Endothelial cell of umbilical vein (primary cell): ENCODE data around the gene CDH23. TPM values are rescaled to one million over a fixed set of nuclear protein-coding genes. Genes with fewer than 3 reads are reported as not detected.

Experiments
- BruUV-seq: library from RNA; stranded (reverse); fragments of 400-500 nt; replicated peaks from 2 replicates; lab custom pipeline; 2021; lab: Mats Ljungman, UMichigan
- CTCF ChIA-PET: fragments of 300-600, 350-600 bp; sonication (Branson Sonifier 250); formaldehyde crosslinking; loops from one replicate; lab custom pipeline; 2021; ENCODE audit warnings: antibody characterized with exemption, inconsistent platforms; lab: Charles Lee
- POLR2A ChIA-PET: fragments of 300-600, 350-600 bp; sonication (Branson Sonifier 250); formaldehyde crosslinking; loops from one replicate; lab custom pipeline; 2021; ENCODE audit warnings: antibody characterized with exemption, inconsistent platforms; lab: Charles Lee
- DNase-seq: peaks from one replicate; pipeline ENCODE4 v3.0.0-alpha.2; 2011; ENCODE audit warnings: low read depth, low spot score
- FAIRE-seq: peaks from 2 replicates; lab custom pipeline; 2011; peaks lifted over from hg19 to GRCh38; lab: Jason Lieb, UNC
- H2AFZ ChIP-seq: 2 replicates; pipeline ENCODE4 v1.6.0; 2012; ENCODE audit warnings: low read depth, low read length, control low read depth, inconsistent platforms
- H3K27ac ChIP-seq: 2 replicates; pipeline ENCODE4 v1.5.1; 2011; ENCODE audit warnings: low read depth, mild to moderate bottlenecking, control low read depth, low read length, moderate library complexity; ENCODE audit not compliant: insufficient read depth
- H3K27me3 ChIP-seq, 2 experiments: 2 replicates each; pipeline versions ENCODE4 v1.6.0 to v1.6.1; 2011; ENCODE audit warnings: low read length in 2 of 2, mixed read lengths in 1 of 2; ENCODE audit not compliant: control insufficient read depth in 2 of 2, insufficient read depth in 2 of 2
- H3K36me3 ChIP-seq, 2 experiments: 2 replicates in 1 of 2; 3 replicates in 1 of 2; pipeline ENCODE4 v1.5.1; 2011; ENCODE audit warnings: low read length in 2 of 2, mild to moderate bottlenecking in 1 of 2, moderate library complexity in 1 of 2; ENCODE audit not compliant: control insufficient read depth in 2 of 2, insufficient read depth in 2 of 2; ENCODE audit errors: extremely low read depth in 1 of 2
- H3K4me1 ChIP-seq: 3 replicates; pipeline ENCODE4 v1.5.1; 2011; ENCODE audit warnings: mild to moderate bottlenecking, low read length; ENCODE audit not compliant: control insufficient read depth, insufficient read depth; ENCODE audit errors: extremely low read depth
- H3K4me2 ChIP-seq: 2 replicates; pipeline ENCODE4 v1.6.1; 2011; ENCODE audit warnings: low read length, control low read depth, mixed read lengths; ENCODE audit not compliant: insufficient read depth
- H3K4me3 ChIP-seq, 3 experiments: fragments of 200-600 bp in 1 of 3; sonication (generic), shearing (Covaris generic) in 1 of 3; replicated peaks in 1 of 3; 2 replicates each; pipeline ENCODE4 v1.5.1; 2011 to 2016; ENCODE audit warnings: control low read depth in 3 of 3, low read length in 3 of 3, mild to moderate bottlenecking in 2 of 3, inconsistent platforms in 1 of 3, low read depth in 1 of 3, moderate library complexity in 1 of 3; ENCODE audit not compliant: insufficient read depth in 1 of 3
- H3K79me2 ChIP-seq: 2 replicates; pipeline ENCODE4 v1.6.0; 2012; ENCODE audit warnings: low read length, inconsistent platforms; ENCODE audit not compliant: control insufficient read depth, insufficient read depth
- H3K9ac ChIP-seq: replicated peaks from 2 replicates; pipeline ENCODE3; 2011; ENCODE audit warnings: low read length, control low read depth; ENCODE audit not compliant: insufficient read depth; ENCODE audit errors: extremely low read depth
- H3K9me1 ChIP-seq: replicated peaks from 3 replicates; pipeline ENCODE4 v1.6.0; 2011; ENCODE audit warnings: mild to moderate bottlenecking, low read length; ENCODE audit not compliant: control insufficient read depth, insufficient read depth; ENCODE audit errors: extremely low read depth
- H3K9me3 ChIP-seq: replicated peaks from 2 replicates; pipeline ENCODE4 v1.5.1; 2012; ENCODE audit warnings: low read length, inconsistent platforms; ENCODE audit not compliant: control insufficient read depth, insufficient read depth
- H4K20me1 ChIP-seq: replicated peaks from 2 replicates; pipeline ENCODE3; 2011; ENCODE audit warnings: mild to moderate bottlenecking, low read length; ENCODE audit not compliant: control insufficient read depth, insufficient read depth; ENCODE audit errors: extremely low read depth
- EZH2 ChIP-seq: IDR thresholded peaks from 2 replicates; pipeline ENCODE4 v1.6.1; 2012; ENCODE audit warnings: borderline replicate concordance, low read depth, mild to moderate bottlenecking, moderate library complexity, low read length, inconsistent platforms; ENCODE audit not compliant: severe bottlenecking
- FOS ChIP-seq: IDR thresholded peaks from 2 replicates; pipeline ENCODE4 v1.6.1; 2011; ENCODE audit warnings: mild to moderate bottlenecking, low read length, moderate library complexity, borderline replicate concordance; ENCODE audit not compliant: insufficient read depth
- GATA2 ChIP-seq: IDR thresholded peaks from 2 replicates; pipeline ENCODE4 v1.7.0; 2011; ENCODE audit warnings: low read depth, mild to moderate bottlenecking, moderate library complexity, mixed read lengths, low read length; ENCODE audit not compliant: insufficient read length, insufficient read depth
- JUN ChIP-seq: IDR thresholded peaks from 2 replicates; pipeline ENCODE4 v1.6.1; 2011; ENCODE audit warnings: borderline replicate concordance, low read depth; ENCODE audit not compliant: insufficient read length, insufficient read depth
- MYC ChIP-seq: IDR thresholded peaks from one replicate; pipeline ENCODE4 v1.6.1; 2011; ENCODE audit warnings: mild to moderate bottlenecking, low read depth, low read length
- POLR2A ChIP-seq: IDR thresholded peaks from 2 replicates; pipeline ENCODE4 v1.6.1; 2012; ENCODE audit warnings: low read depth, mild to moderate bottlenecking, control low read depth, low read length
- POLR2AphosphoS5 ChIP-seq: IDR thresholded peaks from 2 replicates; pipeline ENCODE4 v1.6.1; 2012; ENCODE audit warnings: low read depth, mild to moderate bottlenecking, control low read depth, low read length, moderate library complexity; ENCODE audit not compliant: insufficient read depth
- dilution Hi-C: fragments of 300-500 bp; cut with MboI; formaldehyde crosslinking; loops from one replicate; pipeline ENCODE4 v1.15.0; 2019; ENCODE audit warnings: low sequenced_read_pairs; ENCODE audit not compliant: extremely low pct_ligation_motif_present
- intact Hi-C: fragments of 100-400 bp; cut with micrococcal nuclease; formaldehyde crosslinking; loops from one replicate; pipeline ENCODE4 v1.10.0; 2022
- polyA plus RNA-seq, 4 experiments: library from polyadenylated mRNA; depleted of rRNA in 3 of 4; stranded (reverse) in 3 of 4; unstranded in 1 of 4; fragments of >200 nt; gene quantifications; 2 replicates each; pipeline versions ENCODE4 v1.2.1 to v1.2.3, GENCODE V29; 2011 to 2012; ENCODE audit warnings: missing spikeins in 1 of 4
- total RNA-seq: library from RNA; stranded (reverse); gene quantifications from 2 replicates; pipeline ENCODE4 v1.2.3, GENCODE V29; 2021
- TF ChIP-seq, protein P1 (sequence below), 2 donors: IDR thresholded peaks; 1 replicate in 1 of 2; 2 replicates in 1 of 2; pipeline ENCODE4 v1.5.1; 2011; ENCODE audit warnings: low read length in 2 of 2, mild to moderate bottlenecking in 2 of 2, moderate library complexity in 2 of 2, control low read depth in 1 of 2, inconsistent platforms in 1 of 2, low read depth in 1 of 2; ENCODE audit not compliant: insufficient read depth in 1 of 2; ENCODE audit errors: extremely low read depth in 1 of 2
- TF ChIP-seq, protein P2 (sequence below): IDR thresholded peaks from 2 replicates; pipeline ENCODE4 v1.6.1; 2011; ENCODE audit not compliant: insufficient read depth, insufficient read length

Gene CDH23
- total and polyA plus RNA-seq, 2 donors (not counting 3 experiments of a cell fraction or from before 2014, with no cell fraction given) = not detected

DNA sequence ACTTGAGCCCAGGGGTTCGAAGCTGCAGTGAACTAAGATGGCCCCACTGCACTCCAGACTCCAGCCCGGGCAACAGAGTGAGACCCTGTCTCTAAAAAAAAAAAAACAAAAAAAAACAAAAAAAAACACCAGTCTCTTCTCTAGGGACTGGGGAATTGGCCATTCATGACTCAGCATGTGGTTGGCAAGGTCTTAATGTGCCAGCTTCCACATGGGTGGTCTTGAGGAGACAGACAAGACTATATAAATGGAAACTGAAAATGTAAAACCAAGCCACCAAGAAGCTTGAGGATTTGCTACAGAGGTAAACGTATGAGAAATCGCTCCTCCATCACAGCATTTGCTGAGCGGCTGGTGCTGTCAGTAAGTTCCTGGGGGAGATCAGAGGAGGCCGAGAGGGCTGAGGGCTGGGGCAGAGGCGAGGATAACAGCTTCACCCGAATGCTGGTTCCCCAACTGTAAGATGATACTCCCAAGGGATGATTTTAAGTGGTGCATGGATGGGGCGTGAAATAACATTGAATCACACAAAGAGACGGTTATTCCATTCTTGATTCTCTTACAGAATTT lies 194.1 kb downstream of the CDH23 start:
- no peak for FAIRE-seq
- POLR2A ChIA-PET = no interaction called here
- no peak overlapping the region for H3K4me2 ChIP-seq

More for the DNA sequence above, 194.1 kb downstream of the CDH23 start:
- H3K9ac ChIP-seq = no peak overlapping the region
- no peak overlapping the region for H3K4me3 ChIP-seq
- dilution Hi-C loops = no loop called here
- peaks cover 3 to 5% of the 10 kb centered on the region in 2 experiments for H3K27me3 ChIP-seq
- no peak overlapping the region for H2AFZ ChIP-seq
- no peaks in the 10 kb centered on the region for H3K4me1 ChIP-seq
- H4K20me1 ChIP-seq = no peaks in the 10 kb centered on the region
- DNase-seq = no peak
- intact Hi-C loops = no loop called here
- H3K36me3 ChIP-seq = no peaks in the 10 kb centered on the region
- no peaks in the 10 kb centered on the region for H3K9me1 ChIP-seq
- CTCF ChIA-PET = interaction anchor here (0.9 to 1.6 kb wide), 2 partner anchors 21 to 22 kb away, joined by 4 to 6 read pairs; no protein-coding TSS in a partner anchor
- H3K27ac ChIP-seq = no peak overlapping the region
- no TSS peak for BruUV-seq
- no peaks in the 10 kb centered on the region for H3K9me3 ChIP-seq
- H3K79me2 ChIP-seq = no peaks in the 10 kb centered on the region
- TF ChIP-seq POLR2A (no peak), FOS (no peak), MYC (no peak), EZH2 (no peak), GATA2 (no peak), POLR2AphosphoS5 (no peak), JUN (no peak)
- TF ChIP-seq, protein P1, sequence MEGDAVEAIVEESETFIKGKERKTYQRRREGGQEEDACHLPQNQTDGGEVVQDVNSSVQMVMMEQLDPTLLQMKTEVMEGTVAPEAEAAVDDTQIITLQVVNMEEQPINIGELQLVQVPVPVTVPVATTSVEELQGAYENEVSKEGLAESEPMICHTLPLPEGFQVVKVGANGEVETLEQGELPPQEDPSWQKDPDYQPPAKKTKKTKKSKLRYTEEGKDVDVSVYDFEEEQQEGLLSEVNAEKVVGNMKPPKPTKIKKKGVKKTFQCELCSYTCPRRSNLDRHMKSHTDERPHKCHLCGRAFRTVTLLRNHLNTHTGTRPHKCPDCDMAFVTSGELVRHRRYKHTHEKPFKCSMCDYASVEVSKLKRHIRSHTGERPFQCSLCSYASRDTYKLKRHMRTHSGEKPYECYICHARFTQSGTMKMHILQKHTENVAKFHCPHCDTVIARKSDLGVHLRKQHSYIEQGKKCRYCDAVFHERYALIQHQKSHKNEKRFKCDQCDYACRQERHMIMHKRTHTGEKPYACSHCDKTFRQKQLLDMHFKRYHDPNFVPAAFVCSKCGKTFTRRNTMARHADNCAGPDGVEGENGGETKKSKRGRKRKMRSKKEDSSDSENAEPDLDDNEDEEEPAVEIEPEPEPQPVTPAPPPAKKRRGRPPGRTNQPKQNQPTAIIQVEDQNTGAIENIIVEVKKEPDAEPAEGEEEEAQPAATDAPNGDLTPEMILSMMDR (IDR thresholded peaks at IDR 0.05; ENCODE audit: extremely low read depth in 1 of 2, insufficient read depth in 1 of 2, low read depth in 1 of 2, low read length in 2 of 2) = no peak
- TF ChIP-seq, protein P2, sequence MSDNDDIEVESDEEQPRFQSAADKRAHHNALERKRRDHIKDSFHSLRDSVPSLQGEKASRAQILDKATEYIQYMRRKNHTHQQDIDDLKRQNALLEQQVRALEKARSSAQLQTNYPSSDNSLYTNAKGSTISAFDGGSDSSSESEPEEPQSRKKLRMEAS = no peak
